Epithelial cell of prostate (primary cell): Measurements from ENCODE around the gene ITGA3.

Source experiments
- DNase-seq: peaks from one replicate; pipeline ENCODE4 v3.0.0-alpha.2; 2011; ENCODE audit warnings: low read depth, low spot score
- H3K27ac ChIP-seq: fragments of 450-650 bp; 2 replicates; pipeline ENCODE4 v1.5.1; 2017; ENCODE audit warnings: mild to moderate bottlenecking

The ITGA3 gene

GRCh38 chr17:50055426-50056216, at the start of gene ITGA3:
Gene ITGA3 (plus strand): TSS chr17:50056110. CDS start chr17:50056440, 330 bp downstream.
- peak within 1 kb of the TSS; percentile 100 for H3K27ac ChIP-seq
- DNase-seq = peak; percentile 74

GRCh38 chr17:50009282-50009681, 46.6 kb upstream of the ITGA3 start:
- H3K27ac ChIP-seq = no peak overlapping the region
- DNase-seq = no peak

GRCh38 chr17:50013079-50013478, 42.8 kb upstream of the ITGA3 start:
- no peak for DNase-seq
- H3K27ac ChIP-seq = no peak overlapping the region

GRCh38 chr17:50014471-50015088, 41.3 kb upstream of the ITGA3 start:
- no peak for DNase-seq
- H3K27ac ChIP-seq = no peak overlapping the region

- no peak for DNase-seq
- H3K27ac ChIP-seq = no peak overlapping the region
Observed at GRCh38 chr17:50015146-50015545, 40.8 kb upstream of the ITGA3 start.

- DNase-seq = no peak
- no peak overlapping the region for H3K27ac ChIP-seq
Observed at GRCh38 chr17:50018909-50019308, 37.0 kb upstream of the ITGA3 start.

GRCh38 chr17:50020841-50021599, 34.9 kb upstream of the ITGA3 start:
- no peak for DNase-seq
- no peak overlapping the region for H3K27ac ChIP-seq

GRCh38 chr17:50021681-50022370, 34.1 kb upstream of the ITGA3 start:
- H3K27ac ChIP-seq = no peak overlapping the region
- DNase-seq = no peak

- no peak overlapping the region for H3K27ac ChIP-seq
Observed at GRCh38 chr17:50022463-50023130, 33.3 kb upstream of the ITGA3 start.

GRCh38 chr17:50023520-50023919, 32.4 kb upstream of the ITGA3 start:
- no peak overlapping the region for H3K27ac ChIP-seq
- no peak for DNase-seq

More at GRCh38 chr17:50022463-50023130, 33.3 kb upstream of the ITGA3 start:
- no peak for DNase-seq

GRCh38 chr17:50024808-50025207, 31.1 kb upstream of the ITGA3 start:
- H3K27ac ChIP-seq = no peak overlapping the region
- DNase-seq = no peak

- peak overlapping the region; percentile 100 for H3K27ac ChIP-seq
- no peak for DNase-seq
Observed at GRCh38 chr17:50026046-50026675, 29.7 kb upstream of the ITGA3 start.

GRCh38 chr17:50026837-50027171, 29.1 kb upstream of the ITGA3 start:
- peak overlapping the region; percentile 100 for H3K27ac ChIP-seq
- DNase-seq = peak; percentile 78

GRCh38 chr17:50027172-50027880, 28.6 kb upstream of the ITGA3 start:
- peak; percentile 99 for DNase-seq
- H3K27ac ChIP-seq = peak overlapping the region; percentile 100

GRCh38 chr17:50027881-50028735, 27.8 kb upstream of the ITGA3 start:
- DNase-seq = peak; percentile 95
- H3K27ac ChIP-seq = peak overlapping the region; percentile 100

- H3K27ac ChIP-seq = peak overlapping the region; percentile 100
- DNase-seq = no peak
Observed at GRCh38 chr17:50028736-50029120, 27.2 kb upstream of the ITGA3 start.

GRCh38 chr17:50029185-50029584, 26.7 kb upstream of the ITGA3 start:
- H3K27ac ChIP-seq = peak overlapping the region; percentile 100
- no peak for DNase-seq

GRCh38 chr17:50033316-50033715, 22.6 kb upstream of the ITGA3 start:
- H3K27ac ChIP-seq = peak overlapping the region; percentile 9
- DNase-seq = no peak
